Keratinocyte (primary cell): ENCODE data around the gene ACBD6. TPM values are rescaled to one million over a fixed set of nuclear protein-coding genes. Genes with fewer than 3 reads are reported as not detected.

ENCODE experiments used
- DNase-seq: peaks from one replicate; pipeline ENCODE4 v3.0.0-alpha.2; 2011; ENCODE audit warnings: low read depth, missing footprints, low spot score
- FAIRE-seq: peaks from 2 replicates; lab custom pipeline; 2011; peaks lifted over from hg19 to GRCh38; lab: Jason Lieb, UNC
- H2AFZ ChIP-seq: 2 replicates; pipeline ENCODE4 v1.6.0; 2012; ENCODE audit warnings: low read length, control low read depth, inconsistent platforms; ENCODE audit not compliant: control insufficient read depth
- H3K27ac ChIP-seq: 2 replicates; pipeline ENCODE4 v1.5.1; 2011; ENCODE audit warnings: low read length; ENCODE audit not compliant: control insufficient read depth, insufficient read depth
- H3K27me3 ChIP-seq: 3 replicates; pipeline ENCODE4 v1.6.0; 2011; ENCODE audit warnings: low read length; ENCODE audit not compliant: control insufficient read depth, insufficient read depth; ENCODE audit errors: extremely low read depth
- H3K36me3 ChIP-seq, 2 experiments: 2 replicates in 1 of 2; 3 replicates in 1 of 2; pipeline ENCODE4 v1.5.1; 2011; ENCODE audit warnings: low read length in 2 of 2, mild to moderate bottlenecking in 1 of 2; ENCODE audit not compliant: control insufficient read depth in 2 of 2, insufficient read depth in 2 of 2; ENCODE audit errors: extremely low read depth in 1 of 2
- H3K4me1 ChIP-seq: 3 replicates; pipeline ENCODE4 v1.5.1; 2011; ENCODE audit warnings: low read length; ENCODE audit not compliant: control insufficient read depth, insufficient read depth; ENCODE audit errors: extremely low read depth
- H3K4me2 ChIP-seq: 3 replicates; pipeline ENCODE4 v1.6.0; 2011; ENCODE audit warnings: low read depth, low read length; ENCODE audit not compliant: control insufficient read depth, insufficient read depth; ENCODE audit errors: extremely low read depth
- H3K4me3 ChIP-seq, 3 experiments: fragments of 200-600 bp in 1 of 3; sonication (generic) in 1 of 3; 2 replicates in 2 of 3; 3 replicates in 1 of 3; pipeline ENCODE4 v1.5.1; 2011 to 2016; ENCODE audit warnings: low read length in 3 of 3, mild to moderate bottlenecking in 3 of 3, control low read depth in 2 of 3, inconsistent platforms in 1 of 3, low read depth in 1 of 3, mixed read lengths in 1 of 3, mixed run types in 1 of 3, moderate library complexity in 1 of 3; ENCODE audit not compliant: control insufficient read depth in 2 of 3, insufficient read depth in 2 of 3; ENCODE audit errors: extremely low read depth in 1 of 3
- H3K79me2 ChIP-seq: 2 replicates; pipeline ENCODE4 v1.6.0; 2012; ENCODE audit warnings: low read length; ENCODE audit not compliant: control insufficient read depth, insufficient read depth
- H3K9ac ChIP-seq: 3 replicates; pipeline ENCODE4 v1.6.0; 2011; ENCODE audit warnings: low read length; ENCODE audit not compliant: control insufficient read depth, insufficient read depth; ENCODE audit errors: extremely low read depth
- H3K9me1 ChIP-seq: 3 replicates; pipeline ENCODE4 v1.6.0; 2011; ENCODE audit warnings: low read length; ENCODE audit not compliant: control insufficient read depth, insufficient read depth; ENCODE audit errors: extremely low read depth
- H3K9me3 ChIP-seq: 2 replicates; pipeline ENCODE4 v1.5.1; 2012; ENCODE audit warnings: low read depth, low read length; ENCODE audit not compliant: control insufficient read depth
- H4K20me1 ChIP-seq: 3 replicates; pipeline ENCODE4 v1.6.0; 2011; ENCODE audit warnings: low read length; ENCODE audit not compliant: control insufficient read depth, insufficient read depth; ENCODE audit errors: extremely low read depth
- CTCF ChIP-seq, 3 experiments: IDR thresholded peaks in 1 of 3; conservative IDR thresholded peaks in 1 of 3; optimal IDR thresholded peaks in 1 of 3; 2 replicates in 2 of 3; 3 replicates in 1 of 3; pipeline versions ENCODE3 to v1.5.1; 2011; ENCODE audit warnings: low read length in 3 of 3, mild to moderate bottlenecking in 3 of 3, moderate library complexity in 2 of 3, control low read depth in 1 of 3, inconsistent platforms in 1 of 3; ENCODE audit not compliant: insufficient read depth in 2 of 3; ENCODE audit errors: extremely low read depth in 1 of 3
- EZH2 ChIP-seq: IDR thresholded peaks from one replicate; pipeline ENCODE4 v1.6.1; 2012; ENCODE audit warnings: inconsistent platforms, mild to moderate bottlenecking, low read length, moderate library complexity
- dilution Hi-C: fragments of 300-500 bp; cut with MboI; formaldehyde crosslinking; loops from one replicate; pipeline ENCODE4 v1.7.0; 2020; ENCODE audit warnings: low sequenced_read_pairs; ENCODE audit not compliant: extremely low pct_ligation_motif_present
- polyA plus RNA-seq, 5 experiments: library from polyadenylated mRNA; depleted of rRNA in 3 of 5; stranded (reverse) in 3 of 5; stranded (forward) in 1 of 5; unstranded in 1 of 5; fragments of >200 nt; gene quantifications; 1 replicate in 1 of 5; 2 replicates in 3 of 5; 3 replicates in 1 of 5; pipeline versions ENCODE4 v1.2.1 to v1.2.3, GENCODE V29; 2011 to 2012; ENCODE audit warnings: missing spikeins in 2 of 5, low read depth in 1 of 5, low replicate concordance in 1 of 5

Gene ACBD6
- polyA plus RNA-seq, 1 donor (not counting 4 experiments of a cell fraction or from before 2014, with no cell fraction given): 47.5 TPM

GRCh38 chr1:180243517-180244221 is 258.7 kb downstream of the ACBD6 start:
- dilution Hi-C loops: no loop called here
- Histone ChIP-seq H3K4me3 (no peak overlapping the region), H4K20me1 (no peaks in the 10 kb centered on the region), H2AFZ (no peak overlapping the region), H3K9me1 (no peaks in the 10 kb centered on the region), H3K9me3 (no peaks in the 10 kb centered on the region), H3K4me2 (no peak overlapping the region), H3K36me3 (no peaks in the 10 kb centered on the region), H3K27ac (no peak overlapping the region), H3K79me2 (no peaks in the 10 kb centered on the region), H3K27me3 (peaks cover 40% of the 10 kb centered on the region), H3K4me1 (no peaks in the 10 kb centered on the region), H3K9ac (no peak overlapping the region)
- TF ChIP-seq EZH2: no peak
- peak in 1 of 3 experiments; percentile 9 for TF ChIP-seq CTCF (optimal IDR thresholded peaks at IDR 0.05 in 1 of 3, IDR thresholded peaks at IDR 0.05 in 1 of 3, conservative IDR thresholded peaks at IDR 0.05 in 1 of 3; ENCODE audit: extremely low read depth in 1 of 3, insufficient read depth in 2 of 3, low read length in 3 of 3)
- no peak for FAIRE-seq
- DNase-seq: no peak

- Histone ChIP-seq H3K27me3 (peaks cover 54% of the 10 kb centered on the region), H3K4me2 (no peak overlapping the region), H3K9me3 (no peaks in the 10 kb centered on the region), H2AFZ (no peak overlapping the region), H3K9ac (no peak overlapping the region), H3K9me1 (no peaks in the 10 kb centered on the region), H3K79me2 (no peaks in the 10 kb centered on the region), H3K27ac (no peak overlapping the region), H3K4me1 (no peaks in the 10 kb centered on the region), H3K36me3 (no peaks in the 10 kb centered on the region), H4K20me1 (no peaks in the 10 kb centered on the region), H3K4me3 (no peak overlapping the region)
- DNase-seq: no peak
- no peak for FAIRE-seq
- TF ChIP-seq EZH2 (no peak), CTCF (optimal IDR thresholded peaks at IDR 0.05 in 1 of 3, IDR thresholded peaks at IDR 0.05 in 1 of 3, conservative IDR thresholded peaks at IDR 0.05 in 1 of 3; ENCODE audit: extremely low read depth in 1 of 3, insufficient read depth in 2 of 3, low read length in 3 of 3) (no peak)
- dilution Hi-C loops: no loop called here
These were observed 260.4 kb downstream of the ACBD6 start for GRCh38 chr1:180241716-180242544.
